Pancreas (tissue), 10 donors: ENCODE measurements around the gene VEGFA. TPM values are rescaled to one million over a fixed set of nuclear protein-coding genes. Genes with fewer than 3 reads are reported as not detected.

Experiments
- ATAC-seq, 4 donors: fragments of 200-7000 bp; cut with Tn5 transposase; one replicate each; pipeline versions ENCODE4 v1.8.0 to v1.9.1; 2020; ENCODE audit warnings: mild to moderate bottlenecking in 4 of 4, moderate library complexity in 4 of 4
- DNase-seq, 6 donors: peaks; one replicate each; pipeline ENCODE4 v3.0.0-alpha.2; 2020
- FAIRE-seq: peaks from 2 replicates; lab custom pipeline; 2012; peaks lifted over from hg19 to GRCh38; lab: Jason Lieb, UNC
- H3K27ac ChIP-seq, 4 donors: fragments of 200-600 bp; sonication (generic); 1 replicate in 3 of 4; 2 replicates in 1 of 4; pipeline versions ENCODE4 v1.5.0 to v1.8.0; 2020
- H3K27me3 ChIP-seq, 4 donors: fragments of 200-600 bp; one replicate each; pipeline ENCODE4 v1.8.0; 2021
- H3K36me3 ChIP-seq, 3 donors: fragments of 200-600 bp; sonication (generic) in 1 of 3; one replicate each; pipeline versions ENCODE4 v1.5.0 to v1.8.0; 2020 to 2021
- H3K4me1 ChIP-seq, 3 donors: fragments of 200-600 bp; one replicate each; pipeline ENCODE4 v1.8.0; 2021
- H3K4me3 ChIP-seq, 4 donors: fragments of 200-600 bp; sonication (generic) in 2 of 4; one replicate each; pipeline versions ENCODE4 v1.5.0 to v1.8.0; 2020 to 2021
- H3K9me3 ChIP-seq, 4 donors: fragments of 200-600 bp; one replicate each; pipeline ENCODE4 v1.8.0; 2021
- WGBS, 2 donors: extraction: QIAGEN DNeasy Blood & Tissue Kit; methylation state at CpG; one replicate each; pipeline ENCODE4 v1.1.7; 2013; 5-methylcytosine and 5-hydroxymethylcytosine counted together
- intact Hi-C, 3 donors: fragments of 100-400 bp; cut with DNase I; formaldehyde crosslinking; loops; one replicate each; pipeline versions ENCODE4 v1.11.1 to v1.14.2; 2022
- polyA plus RNA-seq, 2 donors: library from polyadenylated mRNA; stranded (reverse); fragments of 200-250 nt; gene quantifications; one replicate each; pipeline ENCODE4 v1.2.3, GENCODE V29; 2013
- total RNA-seq, 6 donors: library from RNA; stranded (reverse); fragmentation: NEBNext Ultra II Directional in 4 of 6; extraction: Animal tissue kit (Norgen Biotek cat#: 25700) in 4 of 6; gene quantifications; one replicate each; pipeline versions ENCODE4 v1.2.1 to v1.2.4, GENCODE V29; 2021 to 2023
- TF ChIP-seq, protein P1 (sequence below), 4 donors: fragments of 200-600 bp; sonication (generic) in 3 of 4; IDR thresholded peaks; one replicate each; pipeline versions ENCODE4 v1.5.0 to v1.8.0; 2021; ENCODE audit warnings: antibody characterized with exemption in 4 of 4
- donor health status: healthy with polysubstance abuse.
- donor health status: DM: no; HTN: no; CAD: no; lungs with moderate emphysema.
- donor health status: DM: no; HTN: no; CAD: no.
- donor health status: control.
- donor health status: control.
- donor health status: Bipolar disorder and iron deficiency.
- donor health status: DM: yes; HTN: yes; CAD: no.
- donor health status: DM: no; HTN: no; CAD: no.
- donor health status: DM: no; HTN: no; CAD: no.
- donor health status: DM: yes; HTN: yes; CAD: no.

Gene VEGFA
- total and polyA plus RNA-seq, 8 donors, result 55.2 to 206 (median 91.5) TPM

DNA sequence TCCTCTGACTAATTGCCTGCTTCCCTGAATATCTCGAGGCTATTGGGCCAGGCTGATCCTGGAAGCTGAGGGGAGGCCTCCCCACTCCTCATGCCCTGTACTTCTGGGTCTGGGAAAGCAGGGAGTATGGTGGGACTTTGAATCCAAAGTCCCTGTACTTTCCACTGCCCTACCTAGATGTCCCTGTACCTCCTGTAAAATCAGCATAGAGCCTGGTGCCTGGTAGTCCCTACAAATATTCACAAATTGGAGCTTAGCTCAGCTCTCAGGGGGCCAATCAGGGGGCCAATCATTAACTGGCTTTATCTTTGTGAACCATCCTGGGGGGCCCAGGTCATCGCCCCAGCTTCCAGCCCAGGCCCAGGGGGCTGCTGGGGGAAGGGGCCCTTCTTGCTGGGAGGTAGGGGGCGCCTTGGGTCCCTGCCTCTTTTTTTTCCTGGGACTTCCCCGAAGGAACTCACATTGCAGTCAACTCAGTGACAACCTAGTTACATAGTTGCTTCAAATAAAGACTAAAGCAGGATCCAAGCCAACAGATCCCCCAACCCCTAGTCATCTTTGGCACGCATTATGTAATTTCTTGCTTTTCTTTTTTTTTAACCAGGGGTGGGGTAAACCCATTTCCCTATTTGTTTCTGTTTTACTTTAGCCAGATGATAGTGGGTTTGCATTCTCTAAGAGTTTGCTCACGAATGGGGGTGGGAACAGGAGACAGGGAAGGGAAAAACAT is 6.9 kb upstream of the VEGFA start:
- Histone ChIP-seq H3K9me3 (no peaks in the 10 kb centered on the region), H3K36me3 (no peaks in the 10 kb centered on the region), H3K27me3 (no peaks in the 10 kb centered on the region), H3K4me1 (peaks cover 0 to 3% (median 0%) of the 10 kb centered on the region in 3 donors), H3K27ac (peak overlapping the region in 2 of 4 donors; percentile 34 to 66), H3K4me3 (no peak overlapping the region)
- intact Hi-C loops, result loop anchor here in 2 of 3 donors (5.0 to 10.0 kb wide), 3 partner anchors 79 to 192 kb away; no protein-coding TSS in a partner anchor
- FAIRE-seq (no peak), ATAC-seq (peak in 3 of 4 donors; percentile 4 to 50 (median 22)), DNase-seq (no peak)
- TF ChIP-seq, protein P1, sequence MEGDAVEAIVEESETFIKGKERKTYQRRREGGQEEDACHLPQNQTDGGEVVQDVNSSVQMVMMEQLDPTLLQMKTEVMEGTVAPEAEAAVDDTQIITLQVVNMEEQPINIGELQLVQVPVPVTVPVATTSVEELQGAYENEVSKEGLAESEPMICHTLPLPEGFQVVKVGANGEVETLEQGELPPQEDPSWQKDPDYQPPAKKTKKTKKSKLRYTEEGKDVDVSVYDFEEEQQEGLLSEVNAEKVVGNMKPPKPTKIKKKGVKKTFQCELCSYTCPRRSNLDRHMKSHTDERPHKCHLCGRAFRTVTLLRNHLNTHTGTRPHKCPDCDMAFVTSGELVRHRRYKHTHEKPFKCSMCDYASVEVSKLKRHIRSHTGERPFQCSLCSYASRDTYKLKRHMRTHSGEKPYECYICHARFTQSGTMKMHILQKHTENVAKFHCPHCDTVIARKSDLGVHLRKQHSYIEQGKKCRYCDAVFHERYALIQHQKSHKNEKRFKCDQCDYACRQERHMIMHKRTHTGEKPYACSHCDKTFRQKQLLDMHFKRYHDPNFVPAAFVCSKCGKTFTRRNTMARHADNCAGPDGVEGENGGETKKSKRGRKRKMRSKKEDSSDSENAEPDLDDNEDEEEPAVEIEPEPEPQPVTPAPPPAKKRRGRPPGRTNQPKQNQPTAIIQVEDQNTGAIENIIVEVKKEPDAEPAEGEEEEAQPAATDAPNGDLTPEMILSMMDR (IDR thresholded peaks at IDR 0.05), result no peak
- whole genome bisulfite sequencing, 2 donors, result 42 to 55% methylated on average over 6 of the region's 6 CpGs

DNA sequence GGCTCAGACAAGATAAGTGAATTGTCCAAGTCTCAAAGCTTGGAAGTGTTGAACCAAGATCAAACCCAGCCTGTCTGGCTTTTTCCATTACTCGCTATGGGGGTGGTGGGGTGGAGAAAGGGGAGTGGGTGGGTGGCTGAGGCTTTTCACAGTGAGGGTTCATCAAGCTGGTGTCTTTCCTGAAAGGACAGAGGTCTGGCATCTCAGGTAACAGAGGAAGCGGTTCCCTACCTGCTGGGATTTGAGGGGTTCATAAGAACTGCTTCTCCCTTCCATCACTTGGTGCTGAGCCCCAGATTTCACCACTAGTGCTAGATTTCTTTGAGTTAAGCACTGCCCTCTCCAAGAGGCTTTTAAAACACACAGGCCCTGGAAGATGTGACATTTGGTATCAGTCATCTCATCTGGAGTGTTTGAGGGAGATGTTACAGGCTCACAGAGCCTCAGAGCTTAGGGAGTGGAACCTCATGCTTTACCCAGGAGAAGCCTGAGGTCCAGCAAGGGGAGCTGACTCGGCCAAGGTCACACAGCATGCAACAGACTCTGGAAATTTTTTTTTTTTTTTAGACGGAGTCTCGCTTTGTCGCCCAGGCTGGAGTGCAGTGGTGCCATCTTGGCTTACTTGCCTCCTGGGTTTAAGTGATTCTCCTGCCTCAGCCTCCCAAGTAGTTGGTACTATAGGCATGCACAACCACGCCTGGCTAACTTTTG is 6.0 kb upstream of the VEGFA start:
- Histone ChIP-seq H3K36me3 (no peaks in the 10 kb centered on the region), H3K4me3 (no peak overlapping the region), H3K27ac (peak overlapping the region in 1 of 4 donors; percentile 66), H3K27me3 (no peaks in the 10 kb centered on the region), H3K4me1 (peaks cover 0 to 3% (median 0%) of the 10 kb centered on the region in 3 donors), H3K9me3 (no peaks in the 10 kb centered on the region)
- WGBS, 2 donors, result 80% methylated on average over 7 of the region's 7 CpGs
- FAIRE-seq (no peak), ATAC-seq (no peak), DNase-seq (no peak)
- TF ChIP-seq, protein P1 (IDR thresholded peaks at IDR 0.05), result no peak
- intact Hi-C loops, result loop anchor here in 2 of 3 donors (5.0 to 10.0 kb wide), 3 partner anchors 78 to 191 kb away; no protein-coding TSS in a partner anchor

DNA sequence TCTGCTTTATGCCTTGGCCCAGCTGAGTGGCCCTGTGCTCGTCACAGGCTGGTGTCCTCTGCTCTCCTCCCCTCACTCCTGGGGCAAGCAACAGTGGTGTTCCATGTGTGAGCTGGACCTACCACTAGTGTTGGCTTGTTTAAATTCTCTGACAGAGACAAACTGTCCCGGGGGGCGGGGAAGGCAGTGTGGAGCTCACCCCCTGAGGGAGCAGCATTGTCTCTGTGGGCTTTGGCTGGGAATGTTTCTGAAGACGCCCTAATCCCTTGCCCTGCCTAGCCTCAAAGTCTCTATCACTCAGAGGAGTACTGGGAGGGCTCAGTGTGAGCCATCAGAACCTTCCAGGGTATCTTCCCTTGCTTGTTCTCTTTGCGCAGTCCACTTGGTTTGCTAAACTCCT is 5.2 kb upstream of the VEGFA start:
- Histone ChIP-seq H3K36me3 (no peaks in the 10 kb centered on the region), H3K9me3 (no peaks in the 10 kb centered on the region), H3K4me1 (peaks cover 0 to 3% (median 0%) of the 10 kb centered on the region in 3 donors), H3K4me3 (no peak overlapping the region), H3K27me3 (no peaks in the 10 kb centered on the region), H3K27ac (no peak overlapping the region)
- no peak for ATAC-seq
- intact Hi-C loops, result loop anchor here in 2 of 3 donors (5.0 to 10.0 kb wide), 6 partner anchors 78 to 318 kb away; no protein-coding TSS in a partner anchor
- 80 to 85% methylated on average over 5 of the region's 5 CpGs for WGBS, 2 donors
- TF ChIP-seq, protein P1 (IDR thresholded peaks at IDR 0.05), result no peak
- DNase-seq, result no peak
- FAIRE-seq, result no peak

DNA sequence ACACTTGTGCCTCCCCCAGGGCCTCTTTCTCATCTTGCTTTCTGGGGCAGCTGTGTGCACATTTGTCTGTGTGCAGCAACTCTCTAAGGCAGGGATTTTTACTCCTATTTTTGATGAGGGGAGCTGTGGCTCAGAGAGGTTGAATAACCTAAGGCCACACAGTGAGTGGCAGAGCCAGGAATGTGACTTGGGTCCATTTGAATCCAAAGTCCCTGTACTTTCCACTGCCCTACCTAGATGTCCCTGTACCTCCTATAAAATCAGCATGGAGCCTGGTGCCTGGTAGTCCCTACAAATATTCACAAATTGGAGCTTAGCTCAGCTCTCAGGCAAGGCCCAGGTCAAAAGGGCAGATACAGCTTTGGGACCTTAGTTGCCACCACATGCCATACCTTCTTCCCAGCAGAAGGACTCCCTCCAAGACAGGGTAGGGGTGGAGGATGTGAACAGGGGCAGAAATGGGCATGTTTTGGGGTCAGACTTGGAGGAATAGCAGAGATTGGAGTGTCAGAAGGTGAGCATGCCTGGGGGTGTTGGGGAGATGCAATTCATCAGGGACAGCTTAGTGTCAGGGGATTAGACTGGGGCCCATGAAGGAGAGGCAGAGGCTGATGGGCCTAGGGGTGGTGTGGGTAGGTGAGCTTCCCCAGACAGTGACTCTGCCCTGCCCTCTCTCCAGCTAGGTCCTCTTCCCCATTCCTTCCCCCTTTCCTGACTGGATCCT is 4.1 kb upstream of the VEGFA start:
- TF ChIP-seq, protein P1 (IDR thresholded peaks at IDR 0.05), result no peak
- ATAC-seq (no peak), DNase-seq (no peak), FAIRE-seq (no peak)
- Histone ChIP-seq H3K9me3 (no peaks in the 10 kb centered on the region), H3K27me3 (no peaks in the 10 kb centered on the region), H3K4me3 (no peak overlapping the region), H3K36me3 (no peaks in the 10 kb centered on the region), H3K4me1 (peaks cover 0 to 3% (median 0%) of the 10 kb centered on the region in 3 donors), H3K27ac (peak overlapping the region in 2 of 4 donors; percentile 57 to 100)
- intact Hi-C loops, result loop anchor here in 2 of 3 donors (5.0 to 10.0 kb wide), 4 partner anchors 186 to 316 kb away; no protein-coding TSS in a partner anchor
